ENCODE measurements around the gene AHCYL2. TPM values are rescaled to one million over a fixed set of nuclear protein-coding genes. Genes with fewer than 3 reads are reported as not detected.

AHCYL2 gene
- total and polyA plus RNA-seq, 2 of the 8 experiments (the other 6 are each of a cell fraction or from before 2014, with no cell fraction given) = 20.7 to 25.4 TPM

DNA sequence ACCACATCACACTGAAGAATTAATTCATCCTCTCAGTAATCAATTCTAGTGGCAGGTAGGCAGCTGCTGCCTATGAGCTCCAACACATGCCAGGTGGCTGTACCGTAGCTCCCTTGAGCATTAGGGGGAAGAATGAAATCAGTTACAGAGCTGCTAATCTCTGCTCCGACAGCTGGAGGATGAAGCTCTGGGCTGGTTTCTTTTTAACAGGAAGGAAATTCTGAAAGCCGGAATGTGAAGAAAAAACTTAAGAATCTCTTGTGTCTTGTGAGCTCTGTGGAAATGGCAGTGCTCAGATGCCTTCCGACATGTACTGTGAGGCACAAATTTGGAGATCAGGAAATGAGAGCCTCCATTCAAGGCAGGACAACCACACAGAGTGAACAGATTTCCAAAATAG is 2.8 kb upstream of the AHCYL2 start:
- H2BK12ac ChIP-seq (ENCODE audit: low read depth, low read length) = no peak overlapping the region
- ChIA-PET POLR2A (ENCODE audit: partially characterized antibody) (interaction anchor here (0.9 to 1.9 kb wide), 3 partner anchors 33 to 49 kb away, joined by 3 to 7 read pairs (median 3); partner anchors contain the start of gene SMO), CTCF (ENCODE audit: partially characterized antibody) (interaction anchor here (0.6 to 9.1 kb wide), 11 partner anchors 11 to 250 kb away, joined by 3 to 142 read pairs (median 6); no protein-coding TSS in a partner anchor)
- no peak overlapping the region for H2BK5ac ChIP-seq (ENCODE audit: low read depth, low read length)
- H3K4ac ChIP-seq (replicated peaks; ENCODE audit: insufficient read length, low read depth, low read length) = no peak overlapping the region
- peaks cover 0 to 9% (median 2%) of the 10 kb centered on the region in 4 experiments; a peak in 3 of 7 replicates for H3K4me1 ChIP-seq (replicated peaks in 1 of 4; ENCODE audit: control insufficient read depth in 3 of 4, insufficient read depth in 4 of 4, low read length in 3 of 4)
- no peak for DNase-seq (ENCODE audit: low read depth in 1 of 2, low spot score in 2 of 2)
- H2BK15ac ChIP-seq (ENCODE audit: low read length) = no peak overlapping the region
- no peak overlapping the region for H2BK20ac ChIP-seq (ENCODE audit: low read length)
- no peak overlapping the region for H3K27ac ChIP-seq (ENCODE audit: low read depth, low read length)
- no peaks in the 10 kb centered on the region for H4K20me1 ChIP-seq (replicated peaks in 1 of 2; ENCODE audit: control insufficient read depth in 1 of 2, insufficient read depth in 2 of 2, low read length in 2 of 2)
- WGBS, 2 experiments (ENCODE audit: extremely low coverage in 1 of 2, insufficient coverage in 1 of 2, insufficient read length in 1 of 2, insufficient replicate concordance in 2 of 2, low coverage in 1 of 2, low lambda C conversion rate in 2 of 2, missing lambda C conversion rate in 1 of 2) = 97% methylated on average over 4 of the region's 4 CpGs; no CpG with 5 or more reads in 1 of the 2 experiments
- no peaks in the 10 kb centered on the region for H3K27me3 ChIP-seq (replicated peaks in 1 of 4; ENCODE audit: control insufficient read depth in 3 of 4, extremely low read depth in 1 of 4, insufficient read depth in 3 of 4, low read length in 3 of 4)
- no peak overlapping the region for H2AFZ ChIP-seq (ENCODE audit: low read length)
- H3K79me1 ChIP-seq (ENCODE audit: low read depth, low read length) = no peaks in the 10 kb centered on the region; the same call in 1 of the 2 replicates
- FAIRE-seq = no peak
- H4K8ac ChIP-seq (ENCODE audit: extremely low read depth, insufficient read depth, low read length) = no peak overlapping the region
- H3K4me2 ChIP-seq (ENCODE audit: insufficient read depth in 1 of 2, low read depth in 2 of 2, low read length in 2 of 2) = no peak overlapping the region
- H3K14ac ChIP-seq (ENCODE audit: insufficient read length) = no peak overlapping the region
- TF ChIP-seq HDAC6 (IDR thresholded peaks at IDR 0.05; ENCODE audit: low read depth, low read length) (no peak), CTBP2 (IDR thresholded peaks at IDR 0.05; ENCODE audit: borderline replicate concordance, insufficient read depth, insufficient read length, low read length) (no peak), RBBP5 (IDR thresholded peaks at IDR 0.05; ENCODE audit: borderline replicate concordance, low read depth, low read length) (no peak), SIX5 (IDR thresholded peaks at IDR 0.05; ENCODE audit: low read depth, low read length) (no peak), HDAC2 (IDR thresholded peaks at IDR 0.05; ENCODE audit: borderline replicate concordance in 1 of 2, low read depth in 2 of 2, low read length in 2 of 2) (no peak), EGR1 (IDR thresholded peaks at IDR 0.05; ENCODE audit: borderline replicate concordance, low read depth, low read length) (no peak), SUZ12 (IDR thresholded peaks at IDR 0.05; ENCODE audit: low read length) (no peak), TCF12 (IDR thresholded peaks at IDR 0.05; ENCODE audit: low read depth, low read length) (no peak), BRCA1 (IDR thresholded peaks at IDR 0.05; ENCODE audit: low read depth, low read length) (no peak), GABPA (IDR thresholded peaks at IDR 0.05; ENCODE audit: borderline replicate concordance, insufficient read depth, low read length) (no peak), CBX5 (IDR thresholded peaks at IDR 0.05; ENCODE audit: low read depth, low read length) (no peak), BACH1 (IDR thresholded peaks at IDR 0.05; ENCODE audit: low read length) (no peak), GTF2F1 (IDR thresholded peaks at IDR 0.05; ENCODE audit: borderline replicate concordance, low read depth, low read length) (no peak)
- no peak overlapping the region for H3K18ac ChIP-seq (ENCODE audit: extremely low read depth, low read length)
- H4K91ac ChIP-seq (replicated peaks; ENCODE audit: insufficient read length, low read length) = no peak overlapping the region
- H3K23me2 ChIP-seq (ENCODE audit: low read depth, low read length) = peaks cover 5% of the 10 kb centered on the region
- no peak overlapping the region for H2BK120ac ChIP-seq (replicated peaks; ENCODE audit: low read depth, low read length)
- H3K23ac ChIP-seq (ENCODE audit: insufficient read length) = no peak overlapping the region
- H3K9me3 ChIP-seq (ENCODE audit: insufficient read depth in 2 of 2, low read depth in 1 of 2, low read length in 1 of 2) = no peaks in the 10 kb centered on the region
- no peaks in the 10 kb centered on the region for H3K36me3 ChIP-seq (ENCODE audit: control insufficient read depth in 2 of 4, insufficient read depth in 4 of 4, low read length in 3 of 4)
- peaks cover 0 to 16% of the 10 kb centered on the region in 2 experiments; a peak in 2 of 4 replicates for H3K79me2 ChIP-seq (ENCODE audit: control insufficient read depth in 1 of 2, insufficient read depth in 2 of 2, low read length in 2 of 2)
- H4K5ac ChIP-seq (ENCODE audit: insufficient read length, low read depth, low read length) = no peak overlapping the region
- H3K56ac ChIP-seq (replicated peaks; ENCODE audit: insufficient read length, low read depth, low read length) = no peak overlapping the region
- no peak overlapping the region for H2AK5ac ChIP-seq (ENCODE audit: low read depth, low read length)
- H3K9ac ChIP-seq (replicated peaks in 1 of 4; ENCODE audit: extremely low read depth in 1 of 4, low read depth in 3 of 4, low read length in 3 of 4) = no peak overlapping the region
- no peak overlapping the region for H3K4me3 ChIP-seq (ENCODE audit: extremely low read depth in 1 of 4, insufficient read depth in 2 of 4, low read depth in 3 of 4, low read length in 4 of 4)
